ENCODE data around the gene GPR135. TPM values are rescaled to one million over a fixed set of nuclear protein-coding genes. Genes with fewer than 3 reads are reported as not detected.

GPR135 gene
- total and polyA plus RNA-seq, 10 of the 15 experiments (the other 5 are each of a cell fraction or from before 2014, with no cell fraction given) = 0.11 to 1.1 (median 0.86) TPM

GRCh38 chr14:59483819-59484638, 18.8 kb upstream of the GPR135 start, which contains the start of the genes JKAMP and L3HYPDH (continued):
- TF ChIP-seq, protein P1, sequence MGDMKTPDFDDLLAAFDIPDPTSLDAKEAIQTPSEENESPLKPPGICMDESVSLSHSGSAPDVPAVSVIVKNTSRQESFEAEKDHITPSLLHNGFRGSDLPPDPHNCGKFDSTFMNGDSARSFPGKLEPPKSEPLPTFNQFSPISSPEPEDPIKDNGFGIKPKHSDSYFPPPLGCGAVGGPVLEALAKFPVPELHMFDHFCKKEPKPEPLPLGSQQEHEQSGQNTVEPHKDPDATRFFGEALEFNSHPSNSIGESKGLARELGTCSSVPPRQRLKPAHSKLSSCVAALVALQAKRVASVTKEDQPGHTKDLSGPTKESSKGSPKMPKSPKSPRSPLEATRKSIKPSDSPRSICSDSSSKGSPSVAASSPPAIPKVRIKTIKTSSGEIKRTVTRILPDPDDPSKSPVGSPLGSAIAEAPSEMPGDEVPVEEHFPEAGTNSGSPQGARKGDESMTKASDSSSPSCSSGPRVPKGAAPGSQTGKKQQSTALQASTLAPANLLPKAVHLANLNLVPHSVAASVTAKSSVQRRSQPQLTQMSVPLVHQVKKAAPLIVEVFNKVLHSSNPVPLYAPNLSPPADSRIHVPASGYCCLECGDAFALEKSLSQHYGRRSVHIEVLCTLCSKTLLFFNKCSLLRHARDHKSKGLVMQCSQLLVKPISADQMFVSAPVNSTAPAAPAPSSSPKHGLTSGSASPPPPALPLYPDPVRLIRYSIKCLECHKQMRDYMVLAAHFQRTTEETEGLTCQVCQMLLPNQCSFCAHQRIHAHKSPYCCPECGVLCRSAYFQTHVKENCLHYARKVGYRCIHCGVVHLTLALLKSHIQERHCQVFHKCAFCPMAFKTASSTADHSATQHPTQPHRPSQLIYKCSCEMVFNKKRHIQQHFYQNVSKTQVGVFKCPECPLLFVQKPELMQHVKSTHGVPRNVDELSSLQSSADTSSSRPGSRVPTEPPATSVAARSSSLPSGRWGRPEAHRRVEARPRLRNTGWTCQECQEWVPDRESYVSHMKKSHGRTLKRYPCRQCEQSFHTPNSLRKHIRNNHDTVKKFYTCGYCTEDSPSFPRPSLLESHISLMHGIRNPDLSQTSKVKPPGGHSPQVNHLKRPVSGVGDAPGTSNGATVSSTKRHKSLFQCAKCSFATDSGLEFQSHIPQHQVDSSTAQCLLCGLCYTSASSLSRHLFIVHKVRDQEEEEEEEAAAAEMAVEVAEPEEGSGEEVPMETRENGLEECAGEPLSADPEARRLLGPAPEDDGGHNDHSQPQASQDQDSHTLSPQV (IDR thresholded peaks at IDR 0.05) = no peak
- TF ChIP-seq, protein P2, sequence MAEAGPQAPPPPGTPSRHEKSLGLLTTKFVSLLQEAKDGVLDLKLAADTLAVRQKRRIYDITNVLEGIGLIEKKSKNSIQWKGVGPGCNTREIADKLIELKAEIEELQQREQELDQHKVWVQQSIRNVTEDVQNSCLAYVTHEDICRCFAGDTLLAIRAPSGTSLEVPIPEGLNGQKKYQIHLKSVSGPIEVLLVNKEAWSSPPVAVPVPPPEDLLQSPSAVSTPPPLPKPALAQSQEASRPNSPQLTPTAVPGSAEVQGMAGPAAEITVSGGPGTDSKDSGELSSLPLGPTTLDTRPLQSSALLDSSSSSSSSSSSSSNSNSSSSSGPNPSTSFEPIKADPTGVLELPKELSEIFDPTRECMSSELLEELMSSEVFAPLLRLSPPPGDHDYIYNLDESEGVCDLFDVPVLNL (IDR thresholded peaks at IDR 0.05; ENCODE audit: low read depth, low read length) = no peak
- TF ChIP-seq HCFC1 (IDR thresholded peaks at IDR 0.05; ENCODE audit: low read length) (peak; percentile 3; the same call in 1 of the 2 replicates), SMAD1 (IDR thresholded peaks at IDR 0.05; ENCODE audit: low read depth, partially characterized antibody) (no peak), ZZZ3 (IDR thresholded peaks at IDR 0.05; ENCODE audit: control insufficient read depth, insufficient read length, low read depth) (no peak), HDGF (IDR thresholded peaks at IDR 0.05) (peak; percentile 94), FOS (IDR thresholded peaks at IDR 0.05; ENCODE audit: borderline replicate concordance, extremely low read depth, insufficient read length) (no peak), NFXL1 (IDR thresholded peaks at IDR 0.05; ENCODE audit: borderline replicate concordance) (no peak), RAD21 (IDR thresholded peaks at IDR 0.05; ENCODE audit: insufficient read depth, low read depth, low read length) (no peak), JUNB (IDR thresholded peaks at IDR 0.05) (no peak), USF1 (IDR thresholded peaks at IDR 0.05; ENCODE audit: borderline replicate concordance, extremely low read length, insufficient read depth, low read depth, low read length) (peak; percentile 74), ESRRA (IDR thresholded peaks at IDR 0.05; ENCODE audit: low read length) (no peak), ZNF687 (IDR thresholded peaks at IDR 0.05) (peak; percentile 92)
- TF ChIP-seq, protein P3, sequence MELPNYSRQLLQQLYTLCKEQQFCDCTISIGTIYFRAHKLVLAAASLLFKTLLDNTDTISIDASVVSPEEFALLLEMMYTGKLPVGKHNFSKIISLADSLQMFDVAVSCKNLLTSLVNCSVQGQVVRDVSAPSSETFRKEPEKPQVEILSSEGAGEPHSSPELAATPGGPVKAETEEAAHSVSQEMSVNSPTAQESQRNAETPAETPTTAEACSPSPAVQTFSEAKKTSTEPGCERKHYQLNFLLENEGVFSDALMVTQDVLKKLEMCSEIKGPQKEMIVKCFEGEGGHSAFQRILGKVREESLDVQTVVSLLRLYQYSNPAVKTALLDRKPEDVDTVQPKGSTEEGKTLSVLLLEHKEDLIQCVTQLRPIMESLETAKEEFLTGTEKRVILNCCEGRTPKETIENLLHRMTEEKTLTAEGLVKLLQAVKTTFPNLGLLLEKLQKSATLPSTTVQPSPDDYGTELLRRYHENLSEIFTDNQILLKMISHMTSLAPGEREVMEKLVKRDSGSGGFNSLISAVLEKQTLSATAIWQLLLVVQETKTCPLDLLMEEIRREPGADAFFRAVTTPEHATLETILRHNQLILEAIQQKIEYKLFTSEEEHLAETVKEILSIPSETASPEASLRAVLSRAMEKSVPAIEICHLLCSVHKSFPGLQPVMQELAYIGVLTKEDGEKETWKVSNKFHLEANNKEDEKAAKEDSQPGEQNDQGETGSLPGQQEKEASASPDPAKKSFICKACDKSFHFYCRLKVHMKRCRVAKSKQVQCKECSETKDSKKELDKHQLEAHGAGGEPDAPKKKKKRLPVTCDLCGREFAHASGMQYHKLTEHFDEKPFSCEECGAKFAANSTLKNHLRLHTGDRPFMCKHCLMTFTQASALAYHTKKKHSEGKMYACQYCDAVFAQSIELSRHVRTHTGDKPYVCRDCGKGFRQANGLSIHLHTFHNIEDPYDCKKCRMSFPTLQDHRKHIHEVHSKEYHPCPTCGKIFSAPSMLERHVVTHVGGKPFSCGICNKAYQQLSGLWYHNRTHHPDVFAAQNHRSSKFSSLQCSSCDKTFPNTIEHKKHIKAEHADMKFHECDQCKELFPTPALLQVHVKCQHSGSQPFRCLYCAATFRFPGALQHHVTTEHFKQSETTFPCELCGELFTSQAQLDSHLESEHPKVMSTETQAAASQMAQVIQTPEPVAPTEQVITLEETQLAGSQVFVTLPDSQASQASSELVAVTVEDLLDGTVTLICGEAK (IDR thresholded peaks at IDR 0.05; ENCODE audit: borderline replicate concordance) = peak; percentile 64; the same call in 1 of the 2 replicates

Data from GM12878 (cell line).